ENCODE results near the gene GLO1. TPM values are rescaled to one million over a fixed set of nuclear protein-coding genes. Genes with fewer than 3 reads are reported as not detected.

Gene GLO1
- polyA plus RNA-seq, 3 donors = 11.4 to 68.6 (median 62.6) TPM

DNA sequence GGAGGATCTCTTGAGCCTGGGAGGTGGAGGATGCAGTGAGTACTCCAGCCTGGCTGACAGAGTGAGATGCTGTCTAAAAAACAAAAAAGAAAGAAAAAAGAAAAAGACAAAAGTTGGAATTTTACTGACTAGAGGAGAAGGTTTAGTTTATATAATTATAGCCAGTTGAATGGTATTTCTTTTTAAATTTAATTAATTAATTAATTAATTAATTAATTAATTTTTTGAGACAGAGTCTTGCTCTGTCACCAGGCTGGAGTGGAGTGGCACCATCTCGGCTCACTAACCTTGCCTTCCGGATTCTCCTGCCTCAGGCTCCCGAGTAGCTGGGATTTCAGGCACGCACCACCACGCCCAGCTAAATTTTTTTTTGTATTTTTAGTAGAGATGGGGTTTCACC, 20.8 kb upstream of the GLO1 start:
- no peak for TF ChIP-seq CTCF (IDR thresholded peaks at IDR 0.05)
- intact Hi-C loops (cut with micrococcal nuclease) = no loop called here
- Histone ChIP-seq H3K9ac (ENCODE audit: insufficient read depth, low read length, poor library complexity, severe bottlenecking) (no peak overlapping the region), H3K27me3 (ENCODE audit: control insufficient read depth in 2 of 2, insufficient read depth in 2 of 2, low read length in 2 of 2) (peaks cover 6 to 21% of the 10 kb centered on the region in 2 donors), H3K9me3 (replicated peaks in 1 of 2; ENCODE audit: control insufficient read depth in 1 of 2, insufficient read depth in 1 of 2, low read length in 2 of 2) (no peaks in the 10 kb centered on the region), H3K4me3 (replicated peaks in 1 of 3; ENCODE audit: low read depth in 2 of 3, low read length in 3 of 3) (no peak overlapping the region), H3K79me2 (ENCODE audit: insufficient read depth, low read length) (no peaks in the 10 kb centered on the region), H2AFZ (ENCODE audit: insufficient read depth, low read depth, low read length, poor library complexity, severe bottlenecking) (no peak overlapping the region), H4K20me1 (ENCODE audit: insufficient read depth, low read length) (no peaks in the 10 kb centered on the region), H3K4me2 (replicated peaks; ENCODE audit: extremely low read depth, low read length, poor library complexity, severe bottlenecking) (no peak overlapping the region), H3K36me3 (replicated peaks in 1 of 2; ENCODE audit: control insufficient read depth in 1 of 2, insufficient read depth in 2 of 2, low read length in 2 of 2) (no peaks in the 10 kb centered on the region), H3K27ac (ENCODE audit: low read depth in 1 of 2, low read length in 2 of 2) (no peak overlapping the region), H3K4me1 (ENCODE audit: control insufficient read depth in 1 of 2, insufficient read depth in 2 of 2, low read length in 2 of 2) (no peaks in the 10 kb centered on the region)
- H3K4me1 Mint-ChIP-seq = no peaks in the 10 kb centered on the region
- WGBS (ENCODE audit: insufficient coverage) = 100% methylated on average over 2 of the region's 5 CpGs
- H3K9me3 Mint-ChIP-seq = peaks cover 0 to 9% (median 0%) of the 10 kb centered on the region in 7 donors
- H3K4me3 Mint-ChIP-seq = no peak overlapping the region
- DNase-seq = no peak
- H3K27me3 Mint-ChIP-seq (ENCODE audit: low read depth in 3 of 3) = peaks cover 7 to 19% (median 10%) of the 10 kb centered on the region in 3 donors
- H3K36me3 Mint-ChIP-seq = no peaks in the 10 kb centered on the region
- no peak overlapping the region for H3K27ac Mint-ChIP-seq

DNA sequence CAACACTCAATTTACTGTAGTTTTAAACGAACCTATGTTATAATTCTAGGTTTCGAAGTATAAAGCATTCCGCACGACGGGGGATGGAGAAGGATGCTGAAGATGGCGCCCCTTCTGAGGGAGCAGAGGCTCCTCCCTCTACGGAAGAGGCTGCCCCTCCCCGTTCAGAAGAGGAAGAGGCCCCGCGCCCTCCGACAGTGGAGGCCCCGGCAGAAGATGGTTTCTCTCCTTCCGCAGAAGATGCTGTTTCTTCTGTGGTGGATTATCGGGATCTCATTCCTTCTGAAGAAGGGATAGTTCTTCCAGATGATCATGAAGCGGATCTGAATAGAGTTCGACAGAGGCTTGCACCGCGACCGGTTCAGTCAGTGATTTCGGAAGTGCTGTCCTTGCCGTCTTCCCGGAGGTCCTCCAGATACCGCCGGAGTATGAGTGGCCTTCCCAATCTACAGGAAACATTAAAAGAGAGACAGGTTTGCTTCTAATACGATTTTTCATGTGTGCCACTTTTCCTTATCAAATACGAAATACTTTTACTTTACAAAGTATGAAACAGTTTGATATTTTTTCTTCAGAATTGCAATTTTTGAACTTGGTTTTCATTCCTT, 19.9 kb upstream of the GLO1 start:
- TF ChIP-seq CTCF (IDR thresholded peaks at IDR 0.05) = no peak
- Histone ChIP-seq H2AFZ (ENCODE audit: insufficient read depth, low read depth, low read length, poor library complexity, severe bottlenecking) (no peak overlapping the region), H3K27me3 (ENCODE audit: control insufficient read depth in 2 of 2, insufficient read depth in 2 of 2, low read length in 2 of 2) (peaks cover 13 to 25% of the 10 kb centered on the region in 2 donors), H3K9me3 (replicated peaks in 1 of 2; ENCODE audit: control insufficient read depth in 1 of 2, insufficient read depth in 1 of 2, low read length in 2 of 2) (no peaks in the 10 kb centered on the region), H3K9ac (ENCODE audit: insufficient read depth, low read length, poor library complexity, severe bottlenecking) (no peak overlapping the region), H3K4me3 (replicated peaks in 1 of 3; ENCODE audit: low read depth in 2 of 3, low read length in 3 of 3) (no peak overlapping the region), H3K4me2 (replicated peaks; ENCODE audit: extremely low read depth, low read length, poor library complexity, severe bottlenecking) (no peak overlapping the region), H3K36me3 (replicated peaks in 1 of 2; ENCODE audit: control insufficient read depth in 1 of 2, insufficient read depth in 2 of 2, low read length in 2 of 2) (no peaks in the 10 kb centered on the region), H4K20me1 (ENCODE audit: insufficient read depth, low read length) (no peaks in the 10 kb centered on the region), H3K4me1 (ENCODE audit: control insufficient read depth in 1 of 2, insufficient read depth in 2 of 2, low read length in 2 of 2) (no peaks in the 10 kb centered on the region), H3K79me2 (ENCODE audit: insufficient read depth, low read length) (no peaks in the 10 kb centered on the region), H3K27ac (ENCODE audit: low read depth in 1 of 2, low read length in 2 of 2) (no peak overlapping the region)
- intact Hi-C loops (cut with micrococcal nuclease) = no loop called here
- H3K36me3 Mint-ChIP-seq = no peaks in the 10 kb centered on the region
- H3K27me3 Mint-ChIP-seq (ENCODE audit: low read depth in 3 of 3) = peaks cover 8 to 20% (median 12%) of the 10 kb centered on the region in 3 donors
- no peak overlapping the region for H3K4me3 Mint-ChIP-seq
- no peak overlapping the region for H3K27ac Mint-ChIP-seq
- H3K9me3 Mint-ChIP-seq = peaks cover 0 to 9% (median 0%) of the 10 kb centered on the region in 7 donors
- no peaks in the 10 kb centered on the region for H3K4me1 Mint-ChIP-seq
- WGBS (ENCODE audit: insufficient coverage) = 93% methylated on average over 21 of the region's 26 CpGs
- no peak for DNase-seq

All from CD14-positive monocyte (primary cell).